H1 (cell line): Measurements from ENCODE around the gene TRAPPC13. TPM values are rescaled to one million over a fixed set of nuclear protein-coding genes. Genes with fewer than 3 reads are reported as not detected.

ENCODE experiments used
- CTCF ChIA-PET: fragments of 300-600 bp; sonication (Branson Sonifier 250); formaldehyde crosslinking; loops from one replicate; lab custom pipeline; 2021; ENCODE audit not compliant: partially characterized antibody; lab: Charles Lee
- POLR2A ChIA-PET: fragments of 300-600 bp; sonication (Branson Sonifier 250); formaldehyde crosslinking; loops from one replicate; lab custom pipeline; 2021; ENCODE audit warnings: inconsistent platforms; ENCODE audit not compliant: partially characterized antibody; lab: Charles Lee
- DNase-seq, 2 experiments: peaks; one replicate each; pipeline versions ENCODE4 v3.0.0 to v3.0.0-alpha.2; 2010 to 2022; ENCODE audit warnings: low spot score in 2 of 2, low read depth in 1 of 2, mixed read lengths in 1 of 2
- FAIRE-seq: peaks from 2 replicates; lab custom pipeline; 2011; peaks lifted over from hg19 to GRCh38; lab: Jason Lieb, UNC
- H2AFZ ChIP-seq: 2 replicates; pipeline ENCODE4 v1.8.1; 2012; ENCODE audit warnings: low read length, inconsistent platforms
- H2AK5ac ChIP-seq: 2 replicates; pipeline ENCODE4 v1.6.1; 2013; ENCODE audit warnings: low read depth, low read length
- H2BK120ac ChIP-seq: replicated peaks from 2 replicates; pipeline ENCODE3; 2013; ENCODE audit warnings: low read depth, low read length, inconsistent platforms
- H2BK12ac ChIP-seq: 2 replicates; pipeline ENCODE4 v1.6.1; 2013; ENCODE audit warnings: low read depth, low read length
- H2BK15ac ChIP-seq: 2 replicates; pipeline ENCODE4 v1.6.1; 2013; ENCODE audit warnings: low read length
- H2BK20ac ChIP-seq: 2 replicates; pipeline ENCODE4 v1.6.1; 2013; ENCODE audit warnings: low read length
- H2BK5ac ChIP-seq: 2 replicates; pipeline ENCODE4 v1.6.1; 2013; ENCODE audit warnings: low read depth, low read length
- H3K14ac ChIP-seq: 2 replicates; pipeline ENCODE4 v1.6.1; 2013; ENCODE audit warnings: inconsistent platforms; ENCODE audit not compliant: insufficient read length
- H3K18ac ChIP-seq: 2 replicates; pipeline ENCODE4 v1.6.1; 2013; ENCODE audit warnings: low read length; ENCODE audit errors: extremely low read depth
- H3K23ac ChIP-seq: 2 replicates; pipeline ENCODE4 v1.6.1; 2013; ENCODE audit warnings: inconsistent platforms; ENCODE audit not compliant: insufficient read length
- H3K23me2 ChIP-seq: 2 replicates; pipeline ENCODE4 v1.6.1; 2013; ENCODE audit warnings: low read depth, low read length
- H3K27ac ChIP-seq: 2 replicates; pipeline ENCODE4 v1.6.1; 2011; ENCODE audit warnings: low read depth, low read length, inconsistent platforms
- H3K27me3 ChIP-seq, 4 experiments: replicated peaks in 1 of 4; 1 replicate in 1 of 4; 2 replicates in 3 of 4; pipeline versions ENCODE4 v1.6.1 to v1.8.1; 2011 to 2013; ENCODE audit warnings: low read length in 3 of 4, mild to moderate bottlenecking in 3 of 4, inconsistent platforms in 2 of 4, mixed read lengths in 2 of 4, moderate library complexity in 1 of 4; ENCODE audit not compliant: control insufficient read depth in 3 of 4, insufficient read depth in 3 of 4; ENCODE audit errors: extremely low read depth in 1 of 4
- H3K36me3 ChIP-seq, 4 experiments: 2 replicates each; pipeline versions ENCODE4 v1.6.1 to v1.8.1; 2011 to 2013; ENCODE audit warnings: mild to moderate bottlenecking in 4 of 4, low read length in 3 of 4, moderate library complexity in 2 of 4, control low read depth in 1 of 4, inconsistent platforms in 1 of 4; ENCODE audit not compliant: insufficient read depth in 4 of 4, control insufficient read depth in 2 of 4
- H3K4ac ChIP-seq: replicated peaks from 2 replicates; pipeline ENCODE3; 2013; ENCODE audit warnings: low read length, low read depth, mixed read lengths, inconsistent platforms; ENCODE audit not compliant: insufficient read length
- H3K4me1 ChIP-seq, 4 experiments: replicated peaks in 1 of 4; 1 replicate in 1 of 4; 2 replicates in 3 of 4; pipeline versions ENCODE4 v1.6.1 to v1.8.1; 2011 to 2013; ENCODE audit warnings: low read length in 3 of 4, inconsistent platforms in 2 of 4, mixed read lengths in 1 of 4; ENCODE audit not compliant: insufficient read depth in 4 of 4, control insufficient read depth in 3 of 4
- H3K4me2 ChIP-seq, 2 experiments: 2 replicates each; pipeline versions ENCODE4 v1.6.1 to v1.8.1; 2011 to 2013; ENCODE audit warnings: low read depth in 2 of 2, low read length in 2 of 2, control low read depth in 1 of 2, inconsistent platforms in 1 of 2, mild to moderate bottlenecking in 1 of 2; ENCODE audit not compliant: insufficient read depth in 1 of 2
- H3K4me3 ChIP-seq, 4 experiments: fragments of 200-600, 300-600 bp in 1 of 4; sonication (generic), shearing (Covaris generic), sonication (Bioruptor Twin) in 1 of 4; 2 replicates each; pipeline versions ENCODE4 v1.5.1 to v1.8.1; 2011 to 2016; ENCODE audit warnings: low read length in 4 of 4, low read depth in 3 of 4, control low read depth in 2 of 4, inconsistent platforms in 2 of 4, mild to moderate bottlenecking in 2 of 4, mixed read lengths in 1 of 4, moderate library complexity in 1 of 4; ENCODE audit not compliant: insufficient read depth in 2 of 4; ENCODE audit errors: extremely low read depth in 1 of 4
- H3K56ac ChIP-seq: replicated peaks from 2 replicates; pipeline ENCODE3; 2013; ENCODE audit warnings: low read depth, mild to moderate bottlenecking, mixed read lengths, low read length, inconsistent platforms; ENCODE audit not compliant: insufficient read length
- H3K79me1 ChIP-seq: 2 replicates; pipeline ENCODE4 v1.6.1; 2013; ENCODE audit warnings: low read depth, low read length, control low read depth
- H3K79me2 ChIP-seq, 2 experiments: 2 replicates each; pipeline versions ENCODE4 v1.6.1 to v1.8.1; 2012 to 2013; ENCODE audit warnings: low read length in 2 of 2, mild to moderate bottlenecking in 2 of 2, inconsistent platforms in 1 of 2; ENCODE audit not compliant: insufficient read depth in 2 of 2, control insufficient read depth in 1 of 2
- H3K9ac ChIP-seq, 4 experiments: replicated peaks in 1 of 4; 1 replicate in 1 of 4; 2 replicates in 3 of 4; pipeline versions ENCODE4 v1.6.1 to v1.8.1; 2011 to 2013; ENCODE audit warnings: low read depth in 3 of 4, low read length in 3 of 4, control low read depth in 2 of 4, mild to moderate bottlenecking in 2 of 4, moderate library complexity in 2 of 4, inconsistent platforms in 1 of 4; ENCODE audit errors: extremely low read depth in 1 of 4
- H3K9me3 ChIP-seq, 2 experiments: 2 replicates each; pipeline versions ENCODE4 v1.6.1 to v1.8.1; 2012 to 2013; ENCODE audit warnings: mild to moderate bottlenecking in 2 of 2, moderate library complexity in 2 of 2, control low read depth in 1 of 2, inconsistent platforms in 1 of 2, low read depth in 1 of 2, low read length in 1 of 2, mixed read lengths in 1 of 2; ENCODE audit not compliant: insufficient read depth in 2 of 2
- H4K20me1 ChIP-seq, 2 experiments: replicated peaks in 1 of 2; 2 replicates each; pipeline versions ENCODE3 to v1.8.1; 2011 to 2013; ENCODE audit warnings: inconsistent platforms in 2 of 2, low read length in 2 of 2, mild to moderate bottlenecking in 1 of 2; ENCODE audit not compliant: insufficient read depth in 2 of 2, control insufficient read depth in 1 of 2
- H4K5ac ChIP-seq: 2 replicates; pipeline ENCODE4 v1.6.1; 2013; ENCODE audit warnings: low read length, low read depth, mixed read lengths, inconsistent platforms; ENCODE audit not compliant: insufficient read length
- H4K8ac ChIP-seq: 2 replicates; pipeline ENCODE4 v1.8.0; 2013; ENCODE audit warnings: mild to moderate bottlenecking, moderate library complexity, low read length, inconsistent platforms; ENCODE audit not compliant: insufficient read depth; ENCODE audit errors: extremely low read depth
- H4K91ac ChIP-seq: replicated peaks from 2 replicates; pipeline ENCODE3; 2013; ENCODE audit warnings: low read length, mixed read lengths, inconsistent platforms; ENCODE audit not compliant: insufficient read length
- CEBPB ChIP-seq: IDR thresholded peaks from 2 replicates; pipeline ENCODE4 v1.6.1; 2012; ENCODE audit warnings: low read depth, low read length
- CHD1 ChIP-seq: IDR thresholded peaks from 2 replicates; pipeline ENCODE4 v1.6.1; 2012; ENCODE audit warnings: low read depth, low read length, improper control_type of control experiment
- YY1 ChIP-seq: IDR thresholded peaks from 2 replicates; pipeline ENCODE4 v1.6.1; 2011; ENCODE audit warnings: low read depth, mild to moderate bottlenecking, low read length
- WGBS, 2 experiments: shearing (Covaris generic) in 1 of 2; methylation state at CpG; one replicate each; pipeline versions ENCODE4 v1.1.6 to v1.1.7; 2013 to 2015; ENCODE audit warnings: low lambda C conversion rate in 2 of 2, mixed read lengths in 2 of 2, inconsistent platforms in 1 of 2, low coverage in 1 of 2, missing lambda C conversion rate in 1 of 2; ENCODE audit not compliant: insufficient replicate concordance in 2 of 2, insufficient coverage in 1 of 2, insufficient read length in 1 of 2; ENCODE audit errors: extremely low coverage in 1 of 2, missing lambda C conversion rate in 1 of 2; 5-methylcytosine and 5-hydroxymethylcytosine counted together
- polyA plus RNA-seq, 7 experiments: library from polyadenylated mRNA; depleted of rRNA in 3 of 7; stranded (reverse) in 5 of 7; unstranded in 2 of 7; fragments of >200 nt in 5 of 7; fragments of 200-250 nt in 2 of 7; gene quantifications; 1 replicate in 5 of 7; 2 replicates in 1 of 7; 4 replicates in 1 of 7; pipeline versions ENCODE4 v1.2.1 to v1.2.3, GENCODE V29; 2011 to 2013; ENCODE audit warnings: missing spikeins in 2 of 7, mixed read lengths in 2 of 7
- total RNA-seq: library from RNA; stranded (reverse); fragmentation: NEBNext Ultra II Directional; extraction: Animal tissue kit (Norgen Biotek cat#: 25700); gene quantifications from 2 replicates; pipeline ENCODE4 v1.2.1, GENCODE V29; 2021

The TRAPPC13 gene
- total and polyA plus RNA-seq, 2 of the 8 experiments (the other 6 are each of a cell fraction or from before 2014, with no cell fraction given) = 6.3 to 16.8 TPM

GRCh38 chr5:65625743-65626142 is 916 bp downstream of the TRAPPC13 start:
- Histone ChIP-seq H4K5ac (no peak overlapping the region), H3K4ac (no peak overlapping the region), H4K91ac (no peak overlapping the region), H2AFZ (no peak overlapping the region), H2BK12ac (no peak overlapping the region), H3K9me3 (no peaks in the 10 kb centered on the region), H3K23ac (no peak overlapping the region), H3K79me2 (peaks cover 5 to 66% of the 10 kb centered on the region in 2 experiments; a peak in 3 of 4 replicates), H2AK5ac (no peak overlapping the region), H2BK20ac (no peak overlapping the region)
- no peak for DNase-seq
- CTCF ChIA-PET = interaction anchor here (0.7 kb wide), 2 partner anchors 102 to 327 kb away, joined by 3 read pairs; no protein-coding TSS in a partner anchor
- TF ChIP-seq YY1 = peak; percentile 44; the same call in 1 of the 2 replicates
- no peak for TF ChIP-seq CEBPB
- no peak for TF ChIP-seq CHD1
- TF ChIP-seq, all 59 proteins: peak for 1
- Histone ChIP-seq H2BK5ac (no peak overlapping the region), H4K8ac (no peak overlapping the region), H3K9ac (peak overlapping the region in 1 of 4 experiments; percentile 43; a peak in 1 of 7 replicates), H3K56ac (no peak overlapping the region), H2BK15ac (no peak overlapping the region), H3K4me2 (peak overlapping the region; percentile 70 to 87), H3K23me2 (peaks cover 3% of the 10 kb centered on the region), H3K36me3 (peaks cover 0 to 8% (median 3%) of the 10 kb centered on the region in 4 experiments; a peak in 3 of 8 replicates), H3K27me3 (no peaks in the 10 kb centered on the region), H3K79me1 (no peaks in the 10 kb centered on the region), H2BK120ac (no peak overlapping the region), H3K27ac (no peak overlapping the region; the same call in 1 of the 2 replicates), H3K4me1 (peaks cover 0 to 4% (median 2%) of the 10 kb centered on the region in 4 experiments; a peak in 3 of 7 replicates), H3K14ac (no peak overlapping the region), H3K18ac (no peak overlapping the region), H3K4me3 (peak overlapping the region; percentile 92 to 97 (median 96)), H4K20me1 (no peaks in the 10 kb centered on the region)
- POLR2A ChIA-PET = interaction anchor here (0.7 to 1.7 kb wide), 5 partner anchors 8 to 97 kb away, joined by 3 to 4 read pairs (median 3); partner anchors contain the start of genes CENPK and PPWD1
- WGBS, 2 experiments = 71% methylated on average over 6 of the region's 6 CpGs; no CpG with 5 or more reads in 1 of the 2 experiments
- no peak for FAIRE-seq
